Measurements from ENCODE around the gene DISC1.

DNA sequence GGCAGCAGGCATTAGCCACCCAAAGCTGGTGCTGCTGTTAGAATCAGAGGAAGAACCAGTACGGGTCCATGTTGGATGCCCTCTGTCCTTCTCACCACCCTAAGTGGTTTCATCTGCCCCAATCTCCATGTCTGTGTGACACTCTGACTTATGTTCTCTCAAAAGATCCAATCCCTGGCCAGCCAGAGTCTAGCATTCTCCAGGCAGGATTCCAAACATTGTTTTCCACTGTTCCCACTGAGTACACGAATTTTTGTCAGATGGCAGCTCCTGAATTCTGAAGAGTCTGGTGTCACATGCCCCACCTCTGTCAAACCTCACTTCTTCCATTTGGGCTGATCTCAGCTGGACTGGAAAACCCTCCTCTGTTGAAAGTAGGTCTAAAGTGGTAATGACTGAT, 166.0 kb downstream of the DISC1 start:
- TF ChIP-seq, protein P1, sequence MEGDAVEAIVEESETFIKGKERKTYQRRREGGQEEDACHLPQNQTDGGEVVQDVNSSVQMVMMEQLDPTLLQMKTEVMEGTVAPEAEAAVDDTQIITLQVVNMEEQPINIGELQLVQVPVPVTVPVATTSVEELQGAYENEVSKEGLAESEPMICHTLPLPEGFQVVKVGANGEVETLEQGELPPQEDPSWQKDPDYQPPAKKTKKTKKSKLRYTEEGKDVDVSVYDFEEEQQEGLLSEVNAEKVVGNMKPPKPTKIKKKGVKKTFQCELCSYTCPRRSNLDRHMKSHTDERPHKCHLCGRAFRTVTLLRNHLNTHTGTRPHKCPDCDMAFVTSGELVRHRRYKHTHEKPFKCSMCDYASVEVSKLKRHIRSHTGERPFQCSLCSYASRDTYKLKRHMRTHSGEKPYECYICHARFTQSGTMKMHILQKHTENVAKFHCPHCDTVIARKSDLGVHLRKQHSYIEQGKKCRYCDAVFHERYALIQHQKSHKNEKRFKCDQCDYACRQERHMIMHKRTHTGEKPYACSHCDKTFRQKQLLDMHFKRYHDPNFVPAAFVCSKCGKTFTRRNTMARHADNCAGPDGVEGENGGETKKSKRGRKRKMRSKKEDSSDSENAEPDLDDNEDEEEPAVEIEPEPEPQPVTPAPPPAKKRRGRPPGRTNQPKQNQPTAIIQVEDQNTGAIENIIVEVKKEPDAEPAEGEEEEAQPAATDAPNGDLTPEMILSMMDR (IDR thresholded peaks at IDR 0.05; ENCODE audit: insufficient read depth, low read length, poor library complexity, severe bottlenecking) = no peak
- no peak for TF ChIP-seq EZH2phosphoT487 (conservative IDR thresholded peaks at IDR 0.05; ENCODE audit: low read length)
